ENCODE data around the gene ADCY4. TPM values are rescaled to one million over a fixed set of nuclear protein-coding genes. Genes with fewer than 3 reads are reported as not detected.

ADCY4 gene
- total RNA-seq, 1 donor from 2014 or later = 42.7 TPM

GRCh38 chr14:24316597-24316950 lies 18.3 kb downstream of the ADCY4 start:
- H3K4me3 ChIP-seq = peak overlapping the region; percentile 19
- peak; percentile 1 to 4 for ATAC-seq
- DNase-seq = no peak
- no peaks in the 10 kb centered on the region for H3K27me3 ChIP-seq (ENCODE audit: low read depth)
- peak overlapping the region; percentile 92 for H3K27ac ChIP-seq
- H3K36me3 ChIP-seq = peaks cover 2% of the 10 kb centered on the region
- H3K9me3 ChIP-seq = no peaks in the 10 kb centered on the region
- intact Hi-C loops (cut with DNase I) = no loop called here
- H3K4me1 ChIP-seq = peaks cover 58% of the 10 kb centered on the region
- TF ChIP-seq CTCF (IDR thresholded peaks at IDR 0.05) = no peak

- H3K4me3 ChIP-seq = peak overlapping the region; percentile 19
Measured at GRCh38 chr14:24315807-24316596, 18.9 kb downstream of the ADCY4 start.

GRCh38 chr14:24315243-24315806 lies 19.5 kb downstream of the ADCY4 start:
- TF ChIP-seq CTCF (IDR thresholded peaks at IDR 0.05) = no peak
- Histone ChIP-seq H3K36me3 (no peaks in the 10 kb centered on the region), H3K9me3 (no peaks in the 10 kb centered on the region), H3K4me1 (peaks cover 70% of the 10 kb centered on the region), H3K4me3 (peak overlapping the region; percentile 19), H3K27me3 (ENCODE audit: low read depth) (no peaks in the 10 kb centered on the region), H3K27ac (peak overlapping the region; percentile 92)
- intact Hi-C loops (cut with DNase I) = no loop called here
- no peak for ATAC-seq
- no peak for DNase-seq

More at GRCh38 chr14:24315807-24316596, 18.9 kb downstream of the ADCY4 start:
- ATAC-seq (peak; percentile 38 to 56), DNase-seq (peak; percentile 71)
- TF ChIP-seq CTCF (IDR thresholded peaks at IDR 0.05) = peak; percentile 38
- H3K36me3 ChIP-seq = no peaks in the 10 kb centered on the region
- intact Hi-C loops (cut with DNase I) = no loop called here
- H3K27ac ChIP-seq = peak overlapping the region; percentile 92
- no peaks in the 10 kb centered on the region for H3K27me3 ChIP-seq (ENCODE audit: low read depth)
- H3K9me3 ChIP-seq = no peaks in the 10 kb centered on the region
- H3K4me1 ChIP-seq = peaks cover 64% of the 10 kb centered on the region

GRCh38 chr14:24314377-24315193 lies 20.3 kb downstream of the ADCY4 start:
- Histone ChIP-seq H3K36me3 (no peaks in the 10 kb centered on the region), H3K9me3 (no peaks in the 10 kb centered on the region), H3K27me3 (ENCODE audit: low read depth) (no peaks in the 10 kb centered on the region), H3K4me3 (no peak overlapping the region), H3K27ac (peak overlapping the region; percentile 92), H3K4me1 (peaks cover 77% of the 10 kb centered on the region)
- no peak for TF ChIP-seq CTCF (IDR thresholded peaks at IDR 0.05)
- ATAC-seq = no peak
- intact Hi-C loops (cut with DNase I) = no loop called here
- DNase-seq = peak; percentile 53

- Histone ChIP-seq H3K27ac (peak overlapping the region; percentile 92), H3K4me3 (no peak overlapping the region), H3K27me3 (ENCODE audit: low read depth) (no peaks in the 10 kb centered on the region), H3K36me3 (no peaks in the 10 kb centered on the region), H3K4me1 (peaks cover 80% of the 10 kb centered on the region), H3K9me3 (no peaks in the 10 kb centered on the region)
- no peak for ATAC-seq
- DNase-seq = peak; percentile 50
- intact Hi-C loops (cut with DNase I) = no loop called here
- TF ChIP-seq CTCF (IDR thresholded peaks at IDR 0.05) = no peak
Measured at GRCh38 chr14:24313913-24314312, 21.0 kb downstream of the ADCY4 start.
